GM12873 (cell line): ENCODE results near the gene PRKCE.

Source experiments
- CTCF ChIP-seq: IDR thresholded peaks from 2 replicates; pipeline ENCODE4 v1.5.1; 2012; ENCODE audit warnings: low read depth, mild to moderate bottlenecking, moderate library complexity, low read length, control low read depth; ENCODE audit not compliant: insufficient read depth; ENCODE audit errors: missing control alignments

PRKCE gene

GRCh38 chr2:45982096-45982495 lies 330.6 kb downstream of the PRKCE start:
- TF ChIP-seq CTCF: no peak

- no peak for TF ChIP-seq CTCF
Observed at GRCh38 chr2:45983213-45983612, 331.7 kb downstream of the PRKCE start.

GRCh38 chr2:45984366-45984765 lies 332.9 kb downstream of the PRKCE start:
- TF ChIP-seq CTCF: no peak

GRCh38 chr2:45984896-45985473 lies 333.5 kb downstream of the PRKCE start:
- TF ChIP-seq CTCF: no peak

- no peak for TF ChIP-seq CTCF
Observed at GRCh38 chr2:45986509-45986908, 335.0 kb downstream of the PRKCE start.

GRCh38 chr2:45987856-45988255 lies 336.4 kb downstream of the PRKCE start:
- TF ChIP-seq CTCF: no peak

- no peak for TF ChIP-seq CTCF
Observed at GRCh38 chr2:45988879-45989278, 337.4 kb downstream of the PRKCE start.
